Right cardiac atrium (tissue), 5 donors: ENCODE measurements around the gene MC1R. TPM values are rescaled to one million over a fixed set of nuclear protein-coding genes. Genes with fewer than 3 reads are reported as not detected.

Experiments used
- ATAC-seq, 2 donors: fragments of 200-7000 bp; cut with Tn5 transposase; one replicate each; pipeline versions ENCODE4 v1.8.0 to v1.9.1; 2020; ENCODE audit warnings: moderate library complexity in 2 of 2, mild to moderate bottlenecking in 1 of 2
- DNase-seq, 3 donors: peaks; one replicate each; pipeline ENCODE4 v3.0.0-alpha.2; 2020
- H3K27ac ChIP-seq: one replicate; pipeline ENCODE4 v1.5.1; 2013; ENCODE audit warnings: mild to moderate bottlenecking, low read length, control low read depth, moderate library complexity
- H3K27me3 ChIP-seq: one replicate; pipeline ENCODE4 v1.6.1; 2013; ENCODE audit not compliant: control insufficient read depth, insufficient read depth
- H3K4me1 ChIP-seq: one replicate; pipeline ENCODE4 v1.6.1; 2013; ENCODE audit warnings: low read length; ENCODE audit not compliant: control insufficient read depth, insufficient read depth
- H3K4me3 ChIP-seq: one replicate; pipeline ENCODE4 v1.5.1; 2013; ENCODE audit warnings: low read length, control low read depth
- H3K9me3 ChIP-seq: one replicate; pipeline ENCODE4 v1.6.1; 2013; ENCODE audit warnings: low read length; ENCODE audit not compliant: control insufficient read depth
- WGBS: extraction: QIAGEN DNeasy Blood & Tissue Kit; methylation state at CpG from one replicate; pipeline ENCODE4 v1.1.7; 2013; 5-methylcytosine and 5-hydroxymethylcytosine counted together
- intact Hi-C, 4 donors: fragments of 100-400 bp; cut with DNase I; formaldehyde crosslinking; loops; one replicate each; pipeline versions ENCODE4 v1.11.0 to v1.14.0; 2022 to 2023
- polyA plus RNA-seq: library from polyadenylated mRNA; stranded (reverse); fragments of 200-250 nt; gene quantifications from one replicate; pipeline ENCODE4 v1.2.3, GENCODE V29; 2013
- total RNA-seq, 4 donors: library from RNA; stranded (reverse); fragmentation: NEBNext Ultra II Directional; extraction: Animal tissue kit (Norgen Biotek cat#: 25700); gene quantifications; one replicate each; pipeline ENCODE4 v1.2.1, GENCODE V29; 2021
- donor health status: healthy with polysubstance abuse.
- donor health status: DM: no; HTN: yes; CAD: no.
- donor health status: DM: no; HTN: no; CAD: no.
- donor health status: DM: no; HTN: yes; CAD: no; lungs with severe emphysema.
- donor health status: DM: yes; HTN: yes; CAD: no.

The MC1R gene
- total and polyA plus RNA-seq, 5 donors = 1.3 to 2.6 (median 1.6) TPM

DNA sequence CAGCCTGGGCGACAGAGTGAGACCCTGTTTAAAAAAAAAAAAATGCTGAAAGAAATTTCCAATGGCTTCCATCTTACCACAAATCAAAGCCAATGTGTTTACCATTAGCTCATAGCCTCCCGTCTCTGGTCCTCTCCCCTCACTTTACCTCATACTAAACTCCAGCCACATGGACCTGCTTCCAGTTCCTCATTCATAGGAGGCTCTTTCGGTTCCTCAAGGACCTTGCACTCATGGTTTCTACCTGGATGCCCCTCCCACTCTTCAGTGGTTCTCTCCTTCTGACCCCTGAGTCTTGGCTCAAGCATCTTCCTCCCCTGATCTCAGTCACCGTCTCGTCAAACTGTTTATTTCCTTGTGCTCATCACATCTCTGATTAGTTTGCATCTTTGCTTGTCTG, 26.1 kb downstream of the MC1R start:
- WGBS = 71% methylated on average over 5 of the region's 5 CpGs
- intact Hi-C loops = no loop called here
- no peak overlapping the region for H3K27ac ChIP-seq
- no peak for DNase-seq
- H3K4me3 ChIP-seq = no peak overlapping the region
- no peaks in the 10 kb centered on the region for H3K27me3 ChIP-seq
- no peak for ATAC-seq
- no peaks in the 10 kb centered on the region for H3K9me3 ChIP-seq
- H3K4me1 ChIP-seq = peaks cover 2% of the 10 kb centered on the region

DNA sequence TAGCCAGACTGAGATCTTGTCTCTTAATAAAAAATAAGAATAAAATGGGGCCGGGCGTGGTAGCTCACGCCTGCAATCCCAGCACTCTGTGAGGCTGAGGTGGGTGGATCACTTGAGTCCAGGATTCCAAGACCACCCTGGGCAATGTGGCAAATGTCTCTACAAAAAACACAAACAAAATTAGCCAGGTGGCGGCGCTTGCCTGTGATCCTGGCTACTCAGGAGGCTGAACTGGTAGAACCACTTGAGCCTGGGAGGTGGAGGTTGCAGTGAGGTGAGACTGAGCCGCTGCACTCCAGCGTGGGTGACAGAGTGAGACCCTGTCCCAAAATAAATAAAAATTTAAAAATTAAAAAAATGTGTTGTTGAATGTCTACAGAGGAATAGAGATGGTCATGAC, 27.0 kb downstream of the MC1R start:
- Histone ChIP-seq H3K9me3 (no peaks in the 10 kb centered on the region), H3K4me1 (peaks cover 2% of the 10 kb centered on the region), H3K27ac (no peak overlapping the region), H3K27me3 (no peaks in the 10 kb centered on the region), H3K4me3 (no peak overlapping the region)
- ATAC-seq (no peak), DNase-seq (no peak)
- intact Hi-C loops = no loop called here
- 69% methylated on average over 7 of the region's 7 CpGs for WGBS

DNA sequence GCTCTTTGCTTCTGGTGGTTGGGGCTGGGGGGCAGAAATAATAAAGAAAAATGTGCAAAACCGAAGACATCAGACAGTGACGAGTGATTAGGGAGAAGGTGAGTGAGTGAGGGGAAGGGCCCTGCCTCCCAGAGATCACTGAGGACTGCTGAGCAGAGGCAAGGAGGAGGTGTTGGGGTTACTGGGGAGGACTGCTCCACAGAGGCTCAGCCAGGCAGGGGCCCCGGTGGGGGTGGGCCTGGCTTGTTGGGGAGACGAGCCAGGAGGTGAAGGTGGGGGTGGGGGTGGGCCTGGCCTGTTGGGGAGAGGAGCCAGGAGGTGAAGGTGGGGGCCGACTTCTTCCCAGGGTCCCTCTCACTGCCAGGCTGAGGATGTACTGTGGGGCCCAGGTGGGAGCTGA, 27.9 kb downstream of the MC1R start:
- H3K27ac ChIP-seq = no peak overlapping the region
- H3K4me3 ChIP-seq = no peak overlapping the region
- H3K27me3 ChIP-seq = no peaks in the 10 kb centered on the region
- WGBS = 53% methylated on average over 5 of the region's 5 CpGs
- peaks cover 2% of the 10 kb centered on the region for H3K4me1 ChIP-seq
- intact Hi-C loops = no loop called here
- DNase-seq (no peak), ATAC-seq (no peak)
- H3K9me3 ChIP-seq = no peaks in the 10 kb centered on the region

DNA sequence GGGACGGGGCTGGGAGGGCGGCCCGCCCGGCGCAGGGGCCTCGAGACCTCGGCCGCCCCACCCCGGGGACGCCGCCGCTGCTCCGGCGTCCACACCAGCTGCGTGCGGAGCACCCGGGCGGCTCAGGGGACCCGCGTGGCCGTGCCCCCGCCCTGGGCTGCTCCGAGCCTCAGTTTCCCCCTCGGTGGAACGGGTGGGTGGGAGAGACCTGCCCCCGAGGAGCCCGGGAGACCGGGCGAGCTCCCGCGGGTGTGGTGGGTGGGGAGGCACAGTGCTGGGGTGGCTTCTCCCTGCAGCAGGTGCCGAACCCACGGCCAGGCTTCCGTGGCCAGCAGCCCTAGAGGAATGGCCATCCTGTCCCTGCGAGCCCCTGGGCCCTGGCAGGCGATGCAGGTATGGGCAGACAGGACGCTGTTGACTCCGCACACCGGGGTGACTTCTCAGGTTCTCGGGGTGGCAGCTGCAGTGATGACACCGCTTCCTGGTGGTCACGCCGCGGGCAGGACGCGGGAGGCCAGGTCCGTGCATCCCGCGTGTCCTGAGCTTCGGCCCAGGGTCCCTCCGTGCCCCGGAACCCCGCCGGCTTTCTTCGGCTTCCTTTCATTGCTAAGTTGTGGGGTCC, 30.6 kb downstream of the MC1R start:
- Histone ChIP-seq H3K4me1 (peaks cover 2% of the 10 kb centered on the region), H3K27me3 (no peaks in the 10 kb centered on the region), H3K27ac (no peak overlapping the region), H3K4me3 (peak overlapping the region; percentile 61), H3K9me3 (no peaks in the 10 kb centered on the region)
- intact Hi-C loops = no loop called here
- DNase-seq (no peak), ATAC-seq (peak in 1 of 2 donors; percentile 4)
- WGBS = 18% methylated on average over 55 of the region's 55 CpGs

DNA sequence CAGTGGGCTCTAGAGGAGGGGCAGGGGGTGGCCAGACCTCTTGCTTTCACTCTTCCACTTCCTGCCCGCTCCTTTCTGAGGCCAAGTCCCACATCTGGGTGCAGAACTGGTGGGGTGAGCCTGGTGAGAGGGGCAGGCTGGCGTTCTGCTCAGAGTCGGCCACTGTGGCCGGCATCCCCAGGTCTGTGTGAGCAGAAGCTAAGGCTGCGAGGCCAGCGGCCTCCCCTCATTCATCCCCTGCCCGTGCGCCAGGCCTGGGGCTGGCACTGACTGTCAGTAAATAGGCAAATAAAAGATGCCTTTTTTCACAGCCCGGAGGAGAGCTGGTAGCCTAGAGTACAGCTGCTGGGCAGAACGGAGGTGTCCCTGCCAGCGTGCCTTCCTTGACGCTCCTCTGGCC, 31.1 kb downstream of the MC1R start:
- 91% methylated on average over 12 of the region's 12 CpGs for WGBS
- H3K4me1 ChIP-seq = peaks cover 2% of the 10 kb centered on the region
- no peak overlapping the region for H3K4me3 ChIP-seq
- no peaks in the 10 kb centered on the region for H3K27me3 ChIP-seq
- DNase-seq = no peak
- no peaks in the 10 kb centered on the region for H3K9me3 ChIP-seq
- ATAC-seq = no peak
- intact Hi-C loops = no loop called here
- H3K27ac ChIP-seq = no peak overlapping the region

DNA sequence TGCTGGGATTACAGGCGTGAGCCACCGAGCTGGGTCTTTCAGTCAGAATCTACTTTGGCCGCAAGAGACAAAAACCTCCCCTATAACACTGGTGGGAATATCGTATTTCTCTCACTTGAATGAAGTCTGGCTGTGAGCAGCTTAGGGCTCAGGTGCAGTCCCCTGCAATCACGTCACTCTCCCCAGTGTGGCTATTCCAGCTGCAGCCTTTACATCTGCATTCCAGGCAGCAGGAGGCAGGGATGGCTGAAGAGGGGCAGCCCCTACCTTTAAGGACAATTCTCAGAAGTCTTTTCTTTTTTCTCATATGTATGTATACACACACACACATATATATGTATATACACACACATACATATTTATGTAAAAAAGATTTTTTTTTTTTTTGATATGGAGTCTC, 32.8 kb downstream of the MC1R start:
- 94% methylated on average over 5 of the region's 5 CpGs for WGBS
- H3K27me3 ChIP-seq = no peaks in the 10 kb centered on the region
- ATAC-seq (no peak), DNase-seq (no peak)
- no peak overlapping the region for H3K4me3 ChIP-seq
- peaks cover 2% of the 10 kb centered on the region for H3K4me1 ChIP-seq
- H3K9me3 ChIP-seq = no peaks in the 10 kb centered on the region
- H3K27ac ChIP-seq = no peak overlapping the region
- intact Hi-C loops = no loop called here

DNA sequence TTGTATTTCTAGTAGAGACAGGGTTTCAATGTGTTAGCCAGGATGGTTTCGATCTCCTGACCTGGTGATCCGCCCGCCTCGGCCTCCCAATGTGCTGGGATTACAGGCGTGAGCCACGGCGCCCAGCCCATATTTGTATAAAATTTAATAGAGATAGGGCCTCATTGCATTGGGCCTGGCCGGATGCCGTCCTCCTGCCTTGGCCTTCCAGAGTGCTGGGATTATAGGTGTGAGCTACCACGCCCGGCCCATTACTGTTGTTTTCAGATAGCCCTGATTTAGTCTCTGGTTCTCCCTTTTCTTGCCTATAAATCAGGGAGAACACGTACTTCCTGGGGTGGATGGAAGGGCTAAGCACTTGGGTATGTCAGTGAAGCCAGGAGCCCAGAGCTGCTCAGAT, 33.4 kb downstream of the MC1R start:
- Histone ChIP-seq H3K4me3 (no peak overlapping the region), H3K4me1 (peaks cover 2% of the 10 kb centered on the region), H3K27me3 (no peaks in the 10 kb centered on the region), H3K9me3 (no peaks in the 10 kb centered on the region), H3K27ac (no peak overlapping the region)
- ATAC-seq (no peak), DNase-seq (no peak)
- WGBS = 94% methylated on average over 12 of the region's 12 CpGs
- intact Hi-C loops = no loop called here

DNA sequence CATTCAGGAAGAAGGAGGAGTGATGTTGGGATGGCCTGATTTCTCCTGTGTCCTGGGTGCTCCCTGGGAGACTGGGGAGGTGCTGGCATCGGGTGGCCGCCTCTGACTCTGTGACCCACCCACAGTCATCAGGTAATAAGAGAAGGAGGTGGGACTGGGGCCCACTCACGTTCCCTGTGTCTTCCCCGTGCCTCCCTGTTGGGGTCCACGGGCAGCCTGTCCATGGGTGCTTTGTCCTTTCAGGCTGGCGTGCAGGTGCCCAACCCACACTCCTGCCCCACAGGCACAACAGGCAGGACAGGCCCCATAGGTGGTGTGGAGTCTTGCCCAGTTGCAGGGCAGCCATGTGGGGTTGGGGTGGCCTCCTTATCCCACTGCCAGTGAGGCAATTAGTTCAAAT, 33.9 kb downstream of the MC1R start:
- DNase-seq (no peak), ATAC-seq (no peak)
- H3K9me3 ChIP-seq = no peaks in the 10 kb centered on the region
- no peaks in the 10 kb centered on the region for H3K27me3 ChIP-seq
- H3K27ac ChIP-seq = no peak overlapping the region
- no peak overlapping the region for H3K4me3 ChIP-seq
- 87% methylated on average over 6 of the region's 6 CpGs for WGBS
- intact Hi-C loops = no loop called here
- H3K4me1 ChIP-seq = peaks cover 2% of the 10 kb centered on the region

DNA sequence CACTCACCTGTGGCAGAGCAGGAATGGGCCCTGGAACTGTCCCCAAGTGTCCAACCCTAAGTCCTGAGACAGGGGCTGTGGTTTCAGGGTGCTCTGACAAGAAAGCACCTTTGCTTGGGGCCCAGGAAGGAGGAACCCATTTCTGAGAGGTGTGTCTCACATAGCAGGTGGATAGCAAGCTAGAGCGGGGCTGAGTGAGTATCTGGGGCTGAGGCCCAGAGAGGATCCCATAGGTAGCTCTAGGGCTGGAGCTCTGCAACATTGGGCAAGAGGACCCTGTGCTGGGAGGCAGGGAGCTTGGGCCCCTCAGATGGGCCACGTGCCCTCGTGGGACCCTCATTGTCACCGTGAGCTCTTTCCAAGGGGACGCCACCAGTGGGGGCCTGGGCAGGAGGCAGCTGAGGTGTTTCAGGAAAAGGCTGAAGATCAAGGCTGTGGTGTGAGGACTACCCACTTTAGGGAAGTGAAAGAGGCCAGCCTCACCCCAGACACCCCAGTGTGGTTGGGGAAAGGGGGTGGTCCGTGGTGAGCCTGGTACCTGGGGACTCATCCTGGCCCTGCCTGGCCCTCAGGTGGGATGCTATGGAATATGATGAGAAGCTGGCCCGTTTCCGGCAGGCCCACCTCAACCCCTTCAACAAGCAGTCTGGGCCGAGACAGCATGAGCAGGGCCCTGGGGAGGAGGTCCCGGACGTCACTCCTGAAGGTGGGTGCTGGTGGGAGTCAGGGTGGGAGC, 35.2 kb downstream of the MC1R start:
- H3K4me1 ChIP-seq = peaks cover 2% of the 10 kb centered on the region
- H3K4me3 ChIP-seq = no peak overlapping the region
- DNase-seq (no peak), ATAC-seq (no peak)
- no peak overlapping the region for H3K27ac ChIP-seq
- no peaks in the 10 kb centered on the region for H3K9me3 ChIP-seq
- intact Hi-C loops = no loop called here
- no peaks in the 10 kb centered on the region for H3K27me3 ChIP-seq
- 93% methylated on average over 11 of the region's 11 CpGs for WGBS

DNA sequence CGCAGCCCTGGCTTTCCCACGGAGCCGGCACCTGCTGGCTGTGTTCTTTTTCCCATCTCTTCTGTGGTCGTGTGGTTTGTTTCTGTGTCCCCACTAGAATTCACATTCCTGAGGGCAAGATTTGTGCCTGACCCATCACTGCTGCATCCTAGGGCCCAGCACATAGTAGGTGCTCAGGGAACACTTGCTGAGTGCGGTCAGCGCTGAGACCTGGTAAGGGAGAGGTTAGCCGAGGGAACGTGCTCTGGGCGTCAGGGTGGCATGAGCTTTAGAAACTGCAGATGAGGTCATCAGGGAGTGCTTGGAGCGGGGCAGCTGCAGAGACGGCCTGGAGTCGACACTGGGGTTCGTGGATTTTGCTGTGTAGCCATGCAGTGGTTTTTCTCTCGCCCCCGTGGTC, 35.8 kb downstream of the MC1R start:
- WGBS = 92% methylated on average over 15 of the region's 15 CpGs
- Histone ChIP-seq H3K4me1 (no peaks in the 10 kb centered on the region), H3K9me3 (no peaks in the 10 kb centered on the region), H3K27ac (no peak overlapping the region), H3K4me3 (no peak overlapping the region), H3K27me3 (no peaks in the 10 kb centered on the region)
- ATAC-seq (no peak), DNase-seq (no peak)
- intact Hi-C loops = no loop called here

DNA sequence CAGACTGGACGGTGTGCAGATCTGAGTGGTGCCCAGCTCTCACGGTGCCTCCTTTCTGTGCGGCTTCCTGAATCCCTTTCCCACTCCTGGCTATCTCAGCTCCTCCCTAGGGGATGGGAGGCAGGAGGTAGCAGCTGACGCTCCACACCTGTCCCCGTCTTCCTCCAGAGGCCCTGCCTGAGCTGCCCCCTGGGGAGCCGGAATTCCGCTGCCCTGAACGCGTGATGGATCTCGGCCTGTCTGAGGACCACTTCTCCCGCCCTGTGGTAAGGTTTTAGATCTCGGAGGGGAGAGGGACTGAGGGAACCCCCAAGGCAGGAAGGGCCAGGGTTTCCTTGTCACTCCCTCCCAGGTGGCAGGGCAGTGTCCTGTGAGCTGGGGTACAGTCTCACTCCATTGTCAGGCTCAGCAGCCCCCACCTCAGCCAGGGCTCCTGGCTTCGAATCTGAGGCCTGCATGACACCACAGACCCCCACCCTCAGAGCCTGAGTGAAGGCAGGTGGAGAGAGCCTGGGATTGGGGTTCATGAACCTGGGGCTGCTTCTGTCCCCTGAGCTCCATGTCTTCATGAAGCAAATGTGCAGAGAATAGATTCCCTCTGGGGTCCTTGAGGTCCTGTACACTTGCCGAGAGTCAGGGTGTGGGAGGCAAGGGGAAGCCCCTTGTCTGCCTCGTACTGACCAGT, 36.5 kb downstream of the MC1R start:
- Histone ChIP-seq H3K27me3 (no peaks in the 10 kb centered on the region), H3K4me1 (no peaks in the 10 kb centered on the region), H3K27ac (no peak overlapping the region), H3K4me3 (no peak overlapping the region), H3K9me3 (no peaks in the 10 kb centered on the region)
- intact Hi-C loops = no loop called here
- no peak for ATAC-seq
- DNase-seq = no peak
- 86% methylated on average over 15 of the region's 15 CpGs for WGBS
